ENCODE measurements around the gene MEX3B. TPM values are rescaled to one million over a fixed set of nuclear protein-coding genes. Genes with fewer than 3 reads are reported as not detected.

The MEX3B gene
- 8.7 and 10.8 TPM in 2 replicates for total RNA-seq (2011; cell fraction: chromatin; rRNA removed; ENCODE audit: low replicate concordance)
- total RNA-seq (2011; cell fraction: nucleolus; rRNA removed), result 11.3 and 13.3 TPM in 2 replicates
- total RNA-seq (2011; cell fraction: nucleoplasm; rRNA removed), result 8.7 TPM in 2 replicates
- total RNA-seq (2014; rRNA removed) (7.4 and 7.7 TPM in 2 replicates), total RNA-seq (2014; rRNA removed; fragmentation: Illumina TruSeq; extraction: Trizol) (2.9 and 3.1 TPM in 2 replicates), total RNA-seq (2015; rRNA removed; fragmentation: Illumina TruSeq; extraction: Trizol) (3.6 and 4.2 TPM in 2 replicates), total RNA-seq (2021) (12.0 and 12.8 TPM in 2 replicates), polyA plus RNA-seq (2011; rRNA removed) (7.0 TPM in 2 replicates), polyA plus RNA-seq (2014; fragmentation: Illumina TruSeq; extraction: Trizol) (3.0 and 6.2 TPM in 2 replicates), polyA plus RNA-seq (2014; fragmentation: Nextera tagmentation; extraction: Ambion mirVana) (1 to 10 TPM in 1 of 2 experiments, under 1 TPM in 1; 0.94 to 1.1 TPM), polyA plus RNA-seq (2014; rRNA removed) (6.9 and 8.3 TPM in 2 replicates), polyA minus RNA-seq (2011; rRNA and poly(A)+ RNA removed) (1.9 and 3.3 TPM in 2 replicates), Bru-seq, nascent RNA (percentile 67 among the genes with signal in this experiment), BruChase-seq, experiment 1, labeled RNA remaining after a 2-hour chase (percentile 71 among the genes with signal in this experiment), BruChase-seq, experiment 2, labeled RNA remaining after a 6-hour chase (percentile 79 among the genes with signal in this experiment)
- polyA plus RNA-seq (2011; cell fraction: cytosol; rRNA removed), result 5.5 and 16.8 TPM in 2 replicates
- 20.3 and 41.1 TPM in 2 replicates for polyA plus RNA-seq (2011; cell fraction: nucleus; rRNA removed)
- 4.9 and 6.6 TPM in 2 replicates for polyA plus RNA-seq (2012)
- polyA minus RNA-seq (2011; cell fraction: cytosol; rRNA and poly(A)+ RNA removed), result 9.3 TPM in 2 replicates
- polyA minus RNA-seq (2011; cell fraction: nucleus; rRNA and poly(A)+ RNA removed), result 11.7 and 12.2 TPM in 2 replicates
- long read RNA-seq, experiment 1, full-length matches to known transcripts, result 47 of 49 reads
- long read RNA-seq, experiment 1, partial matches to known transcripts, result 0 of 49 reads
- long read RNA-seq, experiment 1, other reads (novel, unspliced or antisense), result 2 of 49 reads
- long read RNA-seq, experiment 2, full-length matches to known transcripts, result 1 of 1 reads
- long read RNA-seq, experiment 2, partial matches to known transcripts, result 0 of 1 reads
- long read RNA-seq, experiment 2, other reads (novel, unspliced or antisense), result 0 of 1 reads
- long read RNA-seq, experiment 3, full-length matches to known transcripts, result 2 of 2 reads
- long read RNA-seq, experiment 3, partial matches to known transcripts, result 0 of 2 reads
- long read RNA-seq, experiment 3, other reads (novel, unspliced or antisense), result 0 of 2 reads

- H3K27ac ChIP-seq (ENCODE audit: extremely low read depth, low read depth, low read length), result peak within 1 kb of the TSS; percentile 96
- 0% methylated on average over 26 of the region's 68 CpGs for WGBS (ENCODE audit: insufficient coverage, low coverage, missing lambda C conversion rate)
- DNase-seq (ENCODE audit: extremely low read depth in 1 of 4, low spot score in 3 of 4), result peak; percentile 89 to 98 (median 92)
- no peaks in the 10 kb centered on the region for H4K20me1 ChIP-seq (replicated peaks; ENCODE audit: control insufficient read depth, insufficient read depth, low read length)
- H3K4me2 ChIP-seq (ENCODE audit: insufficient read depth, low read length), result peak within 1 kb of the TSS; percentile 88
- H3K9me1 ChIP-seq (ENCODE audit: control insufficient read depth, insufficient read depth, low read length), result no peaks in the 10 kb centered on the region
- peak within 1 kb of the TSS; percentile 93 for H3K4me3 ChIP-seq
- peaks cover 8 to 44% of the 10 kb centered on the region in 2 experiments for H3K4me1 ChIP-seq (replicated peaks in 1 of 2; ENCODE audit: control insufficient read depth in 2 of 2, insufficient read depth in 2 of 2, low read length in 2 of 2)
- in situ Hi-C loops (cut with MboI) (no loop called here), intact Hi-C loops (cut with micrococcal nuclease) (loop anchor here (1.0 to 5.0 kb wide), 2 partner anchors 104 to 234 kb away; no protein-coding TSS in a partner anchor)
- peaks cover 33% of the 10 kb centered on the region for H3K79me2 ChIP-seq (ENCODE audit: control insufficient read depth, insufficient read depth, low read length)
- H3K36me3 ChIP-seq (ENCODE audit: control insufficient read depth, insufficient read depth, low read length), result peaks cover 19% of the 10 kb centered on the region; the same call in 2 of the 3 replicates
- peak within 1 kb of the TSS; percentile 92 to 98 for H3K9ac ChIP-seq (ENCODE audit: insufficient read depth in 1 of 2, low read depth in 2 of 2, low read length in 2 of 2)
- ChIA-PET CTCF (ENCODE audit: low intra/inter-chr PET ratio) (interaction anchor here (0.6 to 1.4 kb wide), 2 partner anchors 11 to 565 kb away, joined by 3 to 7 read pairs; no protein-coding TSS in a partner anchor), POLR2A (interaction anchor here (0.6 to 1.0 kb wide), 6 partner anchors 17 to 143 kb away, joined by 3 to 4 read pairs (median 3); no protein-coding TSS in a partner anchor)
- H2AFZ ChIP-seq (ENCODE audit: low read depth, low read length), result peak within 1 kb of the TSS; percentile 94
- no peaks in the 10 kb centered on the region for H3K27me3 ChIP-seq (ENCODE audit: control insufficient read depth in 2 of 2, insufficient read depth in 2 of 2, low read length in 2 of 2)
- peak; percentile 88 for ATAC-seq
- FAIRE-seq, result peak; percentile 97
- 0 out of 2 replicates have a peak, but pooled peaks cover 5% of the 10 kb centered on the region for H3K9me3 ChIP-seq (replicated peaks; ENCODE audit: control insufficient read depth, insufficient read depth, low read depth, low read length)
- BruUV-seq (replicated peaks), result no TSS peak
- TF ChIP-seq TCFL5 (CRISPR knock-in tag; conservative IDR thresholded peaks at IDR 0.05) (no peak), BCL6 (CRISPR knock-in tag; IDR thresholded peaks at IDR 0.05) (no peak), SIRT6 (IDR thresholded peaks at IDR 0.05; ENCODE audit: low read depth, low read length) (no peak), TFE3 (CRISPR knock-in tag; IDR thresholded peaks at IDR 0.05) (no peak), DNMT1 (IDR thresholded peaks at IDR 0.05) (no peak), HDAC3 (IDR thresholded peaks at IDR 0.05; ENCODE audit: borderline replicate concordance, partially characterized antibody) (no peak), ZNF586 (CRISPR knock-in tag; conservative IDR thresholded peaks at IDR 0.05) (no peak), HNRNPH1 (optimal IDR thresholded peaks at IDR 0.05; ENCODE audit: low read depth, low read length) (no peak), ZBTB1 (CRISPR knock-in tag; IDR thresholded peaks at IDR 0.05; ENCODE audit: borderline replicate concordance, low read depth) (no peak), FOXP1 (CRISPR knock-in tag; IDR thresholded peaks at IDR 0.05) (no peak), ARHGAP35 (IDR thresholded peaks at IDR 0.05; ENCODE audit: partially characterized antibody) (no peak), ATF1 (CRISPR knock-in tag; IDR thresholded peaks at IDR 0.05) (peak; percentile 49; the same call in 1 of the 2 replicates), ATF1 (tag; IDR thresholded peaks at IDR 0.05) (no peak)
- TF ChIP-seq, protein P1, sequence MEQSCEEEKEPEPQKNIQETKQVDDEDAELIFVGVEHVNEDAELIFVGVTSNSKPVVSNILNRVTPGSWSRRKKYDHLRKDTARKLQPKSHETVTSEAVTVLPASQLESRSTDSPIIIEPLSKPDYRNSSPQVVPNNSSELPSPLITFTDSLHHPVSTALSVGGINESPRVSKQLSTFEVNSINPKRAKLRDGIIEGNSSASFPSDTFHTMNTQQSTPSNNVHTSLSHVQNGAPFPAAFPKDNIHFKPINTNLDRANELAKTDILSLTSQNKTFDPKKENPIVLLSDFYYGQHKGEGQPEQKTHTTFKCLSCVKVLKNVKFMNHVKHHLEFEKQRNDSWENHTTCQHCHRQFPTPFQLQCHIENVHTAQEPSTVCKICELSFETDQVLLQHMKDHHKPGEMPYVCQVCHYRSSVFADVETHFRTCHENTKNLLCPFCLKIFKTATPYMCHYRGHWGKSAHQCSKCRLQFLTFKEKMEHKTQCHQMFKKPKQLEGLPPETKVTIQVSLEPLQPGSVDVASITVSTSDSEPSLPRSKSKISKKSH (CRISPR knock-in tag; IDR thresholded peaks at IDR 0.05), result no peak
Measured at GRCh38 chr15:82045892-82046665, at the start of gene MEX3B. MEX3B (minus strand) TSS chr15:82046018; CDS start chr15:82045705, 313 bp downstream.
